Colonic mucosa (tissue), 4 donors: ENCODE results near the gene SULT6B1. TPM values are rescaled to one million over a fixed set of nuclear protein-coding genes. Genes with fewer than 3 reads are reported as not detected.

Experiments used
- DNase-seq: peaks from one replicate; pipeline ENCODE4 v3.0.0-alpha.2; 2020
- H3K27ac ChIP-seq: fragments of 200-600 bp; one replicate; pipeline ENCODE4 v1.8.0; 2021
- H3K27me3 ChIP-seq: fragments of 200-600 bp; one replicate; pipeline ENCODE4 v1.8.0; 2021
- H3K36me3 ChIP-seq: fragments of 200-600 bp; one replicate; pipeline ENCODE4 v1.8.0; 2021
- H3K4me1 ChIP-seq: fragments of 200-600 bp; one replicate; pipeline ENCODE4 v1.8.0; 2021; ENCODE audit warnings: mild to moderate bottlenecking
- H3K4me3 ChIP-seq: fragments of 200-600 bp; one replicate; pipeline ENCODE4 v1.8.0; 2021
- H3K9ac ChIP-seq, 2 donors: one replicate each; pipeline ENCODE4 v1.7.0; 2013; ENCODE audit warnings: control low read depth in 2 of 2, low read depth in 2 of 2, low read length in 2 of 2
- H3K9me3 ChIP-seq: fragments of 200-600 bp; one replicate; pipeline ENCODE4 v1.8.0; 2021
- CTCF ChIP-seq: fragments of 200-600 bp; IDR thresholded peaks from one replicate; pipeline ENCODE4 v1.8.0; 2022; ENCODE audit warnings: antibody characterized with exemption, mild to moderate bottlenecking
- intact Hi-C: fragments of 100-400 bp; cut with DNase I; formaldehyde crosslinking; loops from one replicate; pipeline ENCODE4 v1.14.1; 2022
- total RNA-seq, 2 donors: library from RNA; stranded (reverse); fragmentation: NEBNext Ultra II Directional in 1 of 2; extraction: Animal tissue kit (Norgen Biotek cat#: 25700) in 1 of 2; gene quantifications; one replicate each; pipeline ENCODE4 v1.2.1, GENCODE V29; 2021
- donor health status: healthy.
- donor health status: DM: no; HTN: no; CAD: no.
- donor health status: DM: no; HTN: no; CAD: no.

Gene SULT6B1
- total RNA-seq = not detected

- no peaks in the 10 kb centered on the region for H3K9me3 ChIP-seq
- TF ChIP-seq CTCF = no peak
- H3K4me1 ChIP-seq = no peaks in the 10 kb centered on the region
- H3K27ac ChIP-seq = no peak within 1 kb of the TSS
- H3K4me3 ChIP-seq = no peak within 1 kb of the TSS
- H3K36me3 ChIP-seq = no peaks in the 10 kb centered on the region
- DNase-seq = no peak
- no peaks in the 10 kb centered on the region for H3K27me3 ChIP-seq
- no peak within 1 kb of the TSS for H3K9ac ChIP-seq
- intact Hi-C loops = no loop called here
These were observed at the start of gene SULT6B1 for GRCh38 chr2:37188570-37188969. Gene SULT6B1, minus strand, starts transcription at chr2:37188670. Its CDS starts 30 bp downstream, at chr2:37188640.

- H3K9ac ChIP-seq = peak overlapping the region; percentile 86 to 97
- peak; percentile 37 for DNase-seq
- peaks cover 11% of the 10 kb centered on the region for H3K36me3 ChIP-seq
- peaks cover 8% of the 10 kb centered on the region for H3K4me1 ChIP-seq
- no peak for TF ChIP-seq CTCF
- H3K9me3 ChIP-seq = no peaks in the 10 kb centered on the region
- H3K27ac ChIP-seq = peak overlapping the region; percentile 83
- H3K27me3 ChIP-seq = no peaks in the 10 kb centered on the region
- intact Hi-C loops = no loop called here
- H3K4me3 ChIP-seq = peak overlapping the region; percentile 81
These were observed 43.9 kb upstream of the SULT6B1 start for GRCh38 chr2:37232131-37232933.

- Histone ChIP-seq H3K27me3 (no peaks in the 10 kb centered on the region), H3K27ac (peak within 1 kb of the TSS; percentile 83), H3K4me1 (peaks cover 8% of the 10 kb centered on the region), H3K36me3 (peaks cover 15% of the 10 kb centered on the region), H3K9me3 (no peaks in the 10 kb centered on the region), H3K4me3 (peak within 1 kb of the TSS; percentile 81), H3K9ac (peak within 1 kb of the TSS; percentile 86 to 97)
- DNase-seq = peak; percentile 95
- intact Hi-C loops = no loop called here
- no peak for TF ChIP-seq CTCF
These were observed 43.0 kb upstream of the SULT6B1 start, which contains the start of the genes CEBPZ and NDUFAF7 for GRCh38 chr2:37231241-37232130. Gene CEBPZ, minus strand, starts transcription at chr2:37231596. Its CDS starts 29 bp downstream, at chr2:37231567. Gene NDUFAF7, plus strand, starts transcription at chr2:37231658. Its CDS starts 48 bp downstream, at chr2:37231706.

- intact Hi-C loops = no loop called here
- Histone ChIP-seq H3K36me3 (peaks cover 15% of the 10 kb centered on the region), H3K9me3 (no peaks in the 10 kb centered on the region), H3K27me3 (no peaks in the 10 kb centered on the region), H3K4me1 (peaks cover 8% of the 10 kb centered on the region), H3K27ac (peak overlapping the region; percentile 83), H3K4me3 (peak overlapping the region; percentile 81), H3K9ac (peak overlapping the region; percentile 84 to 97)
- DNase-seq = peak; percentile 22
- no peak for TF ChIP-seq CTCF
These were observed 42.1 kb upstream of the SULT6B1 start for GRCh38 chr2:37230581-37230980.

- H3K4me3 ChIP-seq = no peak overlapping the region
- no peak for DNase-seq
- H3K36me3 ChIP-seq = peaks cover 15% of the 10 kb centered on the region
- TF ChIP-seq CTCF = no peak
- H3K9me3 ChIP-seq = no peaks in the 10 kb centered on the region
- peaks cover 8% of the 10 kb centered on the region for H3K4me1 ChIP-seq
- H3K27ac ChIP-seq = no peak overlapping the region
- H3K9ac ChIP-seq = no peak overlapping the region
- intact Hi-C loops = no loop called here
- no peaks in the 10 kb centered on the region for H3K27me3 ChIP-seq
These were observed 40.3 kb upstream of the SULT6B1 start for GRCh38 chr2:37228788-37229187.
